ENCODE measurements around the gene LRRC74B. TPM values are rescaled to one million over a fixed set of nuclear protein-coding genes. Genes with fewer than 3 reads are reported as not detected.

The LRRC74B gene
- polyA plus RNA-seq, 1 of the 3 experiments (the other 2 are of a cell fraction), result 0.03 TPM

DNA sequence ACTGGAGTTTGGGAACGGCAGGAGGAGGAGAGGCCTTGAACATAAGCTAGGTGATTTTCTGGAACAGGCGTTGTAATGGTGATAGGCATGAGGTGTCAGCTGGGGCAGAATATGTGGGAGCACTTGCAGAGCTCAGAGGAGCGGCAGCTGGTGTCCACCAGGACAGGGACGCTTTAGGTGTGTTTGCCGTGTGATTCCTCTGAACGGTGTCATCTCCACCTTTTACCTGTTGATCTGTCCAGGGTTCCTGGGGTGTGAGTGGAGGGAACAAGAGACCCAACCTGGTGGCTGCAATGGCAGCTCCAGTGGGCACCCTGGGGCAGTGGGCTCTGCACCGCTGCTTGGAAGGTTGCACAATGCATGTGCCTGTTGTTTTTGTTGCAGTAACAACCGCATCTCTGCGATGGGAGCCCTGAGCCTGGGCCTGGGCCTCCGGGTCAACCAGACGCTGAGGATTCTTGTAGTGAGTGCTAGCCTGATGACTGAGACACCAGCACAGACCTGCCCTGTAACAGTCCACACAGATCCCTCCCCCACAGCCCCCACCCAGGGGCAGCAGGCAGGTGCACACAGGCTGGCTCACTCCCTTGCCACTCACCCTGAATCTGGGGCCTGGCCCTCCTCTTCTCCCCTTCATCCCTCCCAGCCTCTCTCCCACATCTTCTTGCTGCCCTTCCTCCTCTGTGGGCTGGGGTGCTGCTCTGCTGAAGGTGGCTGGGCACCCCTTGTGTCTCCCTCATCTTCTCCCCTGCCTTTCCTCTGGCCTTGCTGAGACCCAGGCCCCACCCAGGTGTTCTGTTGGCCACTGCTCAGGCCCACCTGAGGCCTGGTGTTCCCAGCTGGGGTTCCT, 9.2 kb downstream of the LRRC74B start (continued):
- TF ChIP-seq, protein P1, sequence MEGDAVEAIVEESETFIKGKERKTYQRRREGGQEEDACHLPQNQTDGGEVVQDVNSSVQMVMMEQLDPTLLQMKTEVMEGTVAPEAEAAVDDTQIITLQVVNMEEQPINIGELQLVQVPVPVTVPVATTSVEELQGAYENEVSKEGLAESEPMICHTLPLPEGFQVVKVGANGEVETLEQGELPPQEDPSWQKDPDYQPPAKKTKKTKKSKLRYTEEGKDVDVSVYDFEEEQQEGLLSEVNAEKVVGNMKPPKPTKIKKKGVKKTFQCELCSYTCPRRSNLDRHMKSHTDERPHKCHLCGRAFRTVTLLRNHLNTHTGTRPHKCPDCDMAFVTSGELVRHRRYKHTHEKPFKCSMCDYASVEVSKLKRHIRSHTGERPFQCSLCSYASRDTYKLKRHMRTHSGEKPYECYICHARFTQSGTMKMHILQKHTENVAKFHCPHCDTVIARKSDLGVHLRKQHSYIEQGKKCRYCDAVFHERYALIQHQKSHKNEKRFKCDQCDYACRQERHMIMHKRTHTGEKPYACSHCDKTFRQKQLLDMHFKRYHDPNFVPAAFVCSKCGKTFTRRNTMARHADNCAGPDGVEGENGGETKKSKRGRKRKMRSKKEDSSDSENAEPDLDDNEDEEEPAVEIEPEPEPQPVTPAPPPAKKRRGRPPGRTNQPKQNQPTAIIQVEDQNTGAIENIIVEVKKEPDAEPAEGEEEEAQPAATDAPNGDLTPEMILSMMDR (IDR thresholded peaks at IDR 0.05), result no peak
- TF ChIP-seq, protein P2, sequence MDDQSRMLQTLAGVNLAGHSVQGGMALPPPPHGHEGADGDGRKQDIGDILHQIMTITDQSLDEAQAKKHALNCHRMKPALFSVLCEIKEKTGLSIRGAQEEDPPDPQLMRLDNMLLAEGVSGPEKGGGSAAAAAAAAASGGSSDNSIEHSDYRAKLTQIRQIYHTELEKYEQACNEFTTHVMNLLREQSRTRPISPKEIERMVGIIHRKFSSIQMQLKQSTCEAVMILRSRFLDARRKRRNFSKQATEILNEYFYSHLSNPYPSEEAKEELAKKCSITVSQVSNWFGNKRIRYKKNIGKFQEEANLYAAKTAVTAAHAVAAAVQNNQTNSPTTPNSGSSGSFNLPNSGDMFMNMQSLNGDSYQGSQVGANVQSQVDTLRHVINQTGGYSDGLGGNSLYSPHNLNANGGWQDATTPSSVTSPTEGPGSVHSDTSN (IDR thresholded peaks at IDR 0.05), result no peak
- no peak for TF ChIP-seq CHD2 (IDR thresholded peaks at IDR 0.05; ENCODE audit: low read length, partially characterized antibody)
- TF ChIP-seq, protein P3, sequence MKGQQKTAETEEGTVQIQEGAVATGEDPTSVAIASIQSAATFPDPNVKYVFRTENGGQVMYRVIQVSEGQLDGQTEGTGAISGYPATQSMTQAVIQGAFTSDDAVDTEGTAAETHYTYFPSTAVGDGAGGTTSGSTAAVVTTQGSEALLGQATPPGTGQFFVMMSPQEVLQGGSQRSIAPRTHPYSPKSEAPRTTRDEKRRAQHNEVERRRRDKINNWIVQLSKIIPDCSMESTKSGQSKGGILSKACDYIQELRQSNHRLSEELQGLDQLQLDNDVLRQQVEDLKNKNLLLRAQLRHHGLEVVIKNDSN (IDR thresholded peaks at IDR 0.05; ENCODE audit: borderline replicate concordance, low read depth), result no peak
- TF ChIP-seq RCOR1 (IDR thresholded peaks at IDR 0.05; ENCODE audit: low read length), result no peak
- no peak for TF ChIP-seq EZH2phosphoT487 (IDR thresholded peaks at IDR 0.05; ENCODE audit: borderline replicate concordance, low read depth)
- TF ChIP-seq MEF2A (IDR thresholded peaks at IDR 0.05; ENCODE audit: borderline replicate concordance, low read depth), result no peak

DNA sequence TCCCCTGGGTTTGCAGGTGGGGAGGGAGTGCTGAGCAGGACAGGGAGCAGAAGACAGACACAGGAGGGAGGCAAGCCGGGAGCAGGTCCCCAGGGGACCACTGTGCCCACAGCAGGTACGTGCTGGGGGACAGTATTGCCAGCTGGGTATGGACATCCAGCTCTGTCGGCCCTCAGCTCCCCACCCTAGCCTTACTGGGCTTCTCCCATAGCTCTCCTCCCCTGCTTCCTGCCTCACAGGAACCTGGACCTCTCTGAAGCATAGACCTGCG, 9.8 kb downstream of the LRRC74B start:
- POLR2A ChIA-PET, result no interaction called here
- Histone ChIP-seq H3K4me3 (ENCODE audit: low read depth in 2 of 2, low read length in 1 of 2) (no peak overlapping the region), H3K4me2 (no peak overlapping the region), H3K9ac (no peak overlapping the region), H3K27me3 (ENCODE audit: insufficient read depth) (no peaks in the 10 kb centered on the region), H3K4me1 (ENCODE audit: control insufficient read depth in 1 of 2, insufficient read depth in 2 of 2, low read depth in 1 of 2, low read length in 1 of 2) (no peaks in the 10 kb centered on the region), H4K20me1 (ENCODE audit: insufficient read depth) (no peaks in the 10 kb centered on the region), H2AFZ (ENCODE audit: low read depth) (no peak overlapping the region), H3K36me3 (replicated peaks in 1 of 2; ENCODE audit: control insufficient read depth in 1 of 2, insufficient read depth in 2 of 2, low read length in 1 of 2) (no peaks in the 10 kb centered on the region), H3K9me2 (no peaks in the 10 kb centered on the region), H3K79me2 (ENCODE audit: insufficient read depth) (no peaks in the 10 kb centered on the region), H3K27ac (ENCODE audit: low read depth in 2 of 2, low read length in 1 of 2) (no peak overlapping the region), H3K9me3 (no peaks in the 10 kb centered on the region), H3F3A (replicated peaks; ENCODE audit: insufficient read depth) (no peaks in the 10 kb centered on the region)
- CTCF ChIA-PET, result no interaction called here
- 57% methylated on average over 2 of the region's 4 CpGs for WGBS (ENCODE audit: low lambda C conversion rate)
- TF ChIP-seq FOXJ3 (CRISPR knock-in tag; IDR thresholded peaks at IDR 0.05) (no peak), TAF1 (IDR thresholded peaks at IDR 0.05; ENCODE audit: borderline replicate concordance, low read depth, low read length) (no peak), TEAD4 (IDR thresholded peaks at IDR 0.05; ENCODE audit: borderline replicate concordance, insufficient read depth) (no peak), RFX5 (IDR thresholded peaks at IDR 0.05; ENCODE audit: low read length) (no peak), RAD21 (IDR thresholded peaks at IDR 0.05; ENCODE audit: low read length) (no peak), CHD2 (IDR thresholded peaks at IDR 0.05; ENCODE audit: low read length, partially characterized antibody) (no peak), FOXM1 (IDR thresholded peaks at IDR 0.05; ENCODE audit: low read depth) (no peak), EZH2phosphoT487 (IDR thresholded peaks at IDR 0.05; ENCODE audit: borderline replicate concordance, low read depth) (no peak)
- TF ChIP-seq, protein P4, sequence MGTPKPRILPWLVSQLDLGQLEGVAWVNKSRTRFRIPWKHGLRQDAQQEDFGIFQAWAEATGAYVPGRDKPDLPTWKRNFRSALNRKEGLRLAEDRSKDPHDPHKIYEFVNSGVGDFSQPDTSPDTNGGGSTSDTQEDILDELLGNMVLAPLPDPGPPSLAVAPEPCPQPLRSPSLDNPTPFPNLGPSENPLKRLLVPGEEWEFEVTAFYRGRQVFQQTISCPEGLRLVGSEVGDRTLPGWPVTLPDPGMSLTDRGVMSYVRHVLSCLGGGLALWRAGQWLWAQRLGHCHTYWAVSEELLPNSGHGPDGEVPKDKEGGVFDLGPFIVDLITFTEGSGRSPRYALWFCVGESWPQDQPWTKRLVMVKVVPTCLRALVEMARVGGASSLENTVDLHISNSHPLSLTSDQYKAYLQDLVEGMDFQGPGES (IDR thresholded peaks at IDR 0.05; ENCODE audit: low read depth, low read length), result no peak
- no peak for DNase-seq

Data from SK-N-SH (cell line).